ENCODE data around the gene GAD2. TPM values are rescaled to one million over a fixed set of nuclear protein-coding genes. Genes with fewer than 3 reads are reported as not detected.

The GAD2 gene
- total RNA-seq, 2 donors from 2014 or later, result not detected

- H3K9me3 Mint-ChIP-seq, result no peaks in the 10 kb centered on the region
- no peaks in the 10 kb centered on the region for H3K36me3 Mint-ChIP-seq (ENCODE audit: insufficient read depth in 2 of 2)
- no peak overlapping the region for H3K27ac Mint-ChIP-seq
- no peak overlapping the region for H3K4me3 Mint-ChIP-seq
- DNase-seq (no peak), ATAC-seq (replicated peaks in 1 of 2) (peak in 1 of 2 donors; percentile 32)
- H3K4me1 Mint-ChIP-seq (ENCODE audit: low read depth), result no peaks in the 10 kb centered on the region
- H3K27me3 Mint-ChIP-seq (ENCODE audit: low read depth), result peaks cover 25% of the 10 kb centered on the region
Measured at GRCh38 chr10:26238378-26238777, 21.8 kb downstream of the GAD2 start.

- DNase-seq (no peak), ATAC-seq (replicated peaks in 1 of 2) (no peak)
- no peaks in the 10 kb centered on the region for H3K36me3 Mint-ChIP-seq (ENCODE audit: insufficient read depth in 2 of 2)
- H3K4me1 Mint-ChIP-seq (ENCODE audit: low read depth), result no peaks in the 10 kb centered on the region
- peaks cover 18% of the 10 kb centered on the region for H3K27me3 Mint-ChIP-seq (ENCODE audit: low read depth)
- H3K9me3 Mint-ChIP-seq, result no peaks in the 10 kb centered on the region
- no peak overlapping the region for H3K27ac Mint-ChIP-seq
- no peak overlapping the region for H3K4me3 Mint-ChIP-seq
Measured at GRCh38 chr10:26242706-26243350, 26.3 kb downstream of the GAD2 start.

- no peak for ATAC-seq (replicated peaks in 1 of 2)
- H3K36me3 Mint-ChIP-seq (ENCODE audit: insufficient read depth in 2 of 2), result no peaks in the 10 kb centered on the region
Measured at GRCh38 chr10:26243351-26243720, 26.8 kb downstream of the GAD2 start.

GRCh38 chr10:26249681-26250080 is 33.1 kb downstream of the GAD2 start:
- ATAC-seq (replicated peaks in 1 of 2), result no peak
- H3K4me3 Mint-ChIP-seq, result no peak overlapping the region
- H3K27me3 Mint-ChIP-seq (ENCODE audit: low read depth), result peaks cover 9% of the 10 kb centered on the region
- H3K36me3 Mint-ChIP-seq (ENCODE audit: insufficient read depth in 2 of 2), result no peaks in the 10 kb centered on the region
- H3K9me3 Mint-ChIP-seq, result no peaks in the 10 kb centered on the region
- H3K27ac Mint-ChIP-seq, result no peak overlapping the region
- no peaks in the 10 kb centered on the region for H3K4me1 Mint-ChIP-seq (ENCODE audit: low read depth)
- no peak for DNase-seq

More at GRCh38 chr10:26243351-26243720, 26.8 kb downstream of the GAD2 start:
- no peak for DNase-seq
- Mint-ChIP-seq H3K4me1 (ENCODE audit: low read depth) (no peaks in the 10 kb centered on the region), H3K27ac (no peak overlapping the region), H3K4me3 (no peak overlapping the region), H3K9me3 (no peaks in the 10 kb centered on the region), H3K27me3 (ENCODE audit: low read depth) (peaks cover 18% of the 10 kb centered on the region)

- no peaks in the 10 kb centered on the region for H3K36me3 Mint-ChIP-seq (ENCODE audit: insufficient read depth in 2 of 2)
- DNase-seq (no peak), ATAC-seq (replicated peaks in 1 of 2) (no peak)
- H3K27ac Mint-ChIP-seq, result no peak overlapping the region
- H3K4me1 Mint-ChIP-seq (ENCODE audit: low read depth), result no peaks in the 10 kb centered on the region
- H3K4me3 Mint-ChIP-seq, result no peak overlapping the region
- peaks cover 19% of the 10 kb centered on the region for H3K27me3 Mint-ChIP-seq (ENCODE audit: low read depth)
- H3K9me3 Mint-ChIP-seq, result no peaks in the 10 kb centered on the region
Measured at GRCh38 chr10:26251925-26252324, 35.4 kb downstream of the GAD2 start.

- Mint-ChIP-seq H3K27me3 (ENCODE audit: low read depth) (peaks cover 25% of the 10 kb centered on the region), H3K27ac (no peak overlapping the region), H3K36me3 (ENCODE audit: insufficient read depth in 2 of 2) (no peaks in the 10 kb centered on the region), H3K4me1 (ENCODE audit: low read depth) (no peaks in the 10 kb centered on the region), H3K4me3 (no peak overlapping the region), H3K9me3 (no peaks in the 10 kb centered on the region)
- no peak for DNase-seq
- ATAC-seq (replicated peaks in 1 of 2), result no peak
Measured at GRCh38 chr10:26254616-26255015, 38.0 kb downstream of the GAD2 start.

GRCh38 chr10:26259341-26259740 is 42.8 kb downstream of the GAD2 start:
- DNase-seq, result no peak
- Mint-ChIP-seq H3K27me3 (ENCODE audit: low read depth) (peaks cover 42% of the 10 kb centered on the region), H3K4me3 (no peak overlapping the region), H3K4me1 (ENCODE audit: low read depth) (no peaks in the 10 kb centered on the region), H3K27ac (no peak overlapping the region), H3K9me3 (no peaks in the 10 kb centered on the region), H3K36me3 (ENCODE audit: insufficient read depth in 2 of 2) (no peaks in the 10 kb centered on the region)
- ATAC-seq (replicated peaks in 1 of 2), result no peak

GRCh38 chr10:26269754-26270153 is 53.2 kb downstream of the GAD2 start:
- H3K4me3 Mint-ChIP-seq, result no peak overlapping the region

GRCh38 chr10:26274391-26274790 is 57.8 kb downstream of the GAD2 start:
- H3K27ac Mint-ChIP-seq, result no peak overlapping the region
- no peak for ATAC-seq (replicated peaks in 1 of 2)

More at GRCh38 chr10:26269754-26270153, 53.2 kb downstream of the GAD2 start:
- H3K27ac Mint-ChIP-seq, result no peak overlapping the region
- ATAC-seq (replicated peaks in 1 of 2) (no peak), DNase-seq (no peak)
- no peaks in the 10 kb centered on the region for H3K9me3 Mint-ChIP-seq
- no peaks in the 10 kb centered on the region for H3K36me3 Mint-ChIP-seq (ENCODE audit: insufficient read depth in 2 of 2)
- no peaks in the 10 kb centered on the region for H3K4me1 Mint-ChIP-seq (ENCODE audit: low read depth)
- H3K27me3 Mint-ChIP-seq (ENCODE audit: low read depth), result peaks cover 10% of the 10 kb centered on the region

GRCh38 chr10:26278295-26278694 is 61.7 kb downstream of the GAD2 start:
- Mint-ChIP-seq H3K27ac (no peak overlapping the region), H3K27me3 (ENCODE audit: low read depth) (peaks cover 12% of the 10 kb centered on the region), H3K4me1 (ENCODE audit: low read depth) (no peaks in the 10 kb centered on the region), H3K36me3 (ENCODE audit: insufficient read depth in 2 of 2) (no peaks in the 10 kb centered on the region), H3K4me3 (no peak overlapping the region), H3K9me3 (no peaks in the 10 kb centered on the region)
- DNase-seq, result no peak
- no peak for ATAC-seq (replicated peaks in 1 of 2)

More at GRCh38 chr10:26274391-26274790, 57.8 kb downstream of the GAD2 start:
- H3K36me3 Mint-ChIP-seq (ENCODE audit: insufficient read depth in 2 of 2), result no peaks in the 10 kb centered on the region
- no peak overlapping the region for H3K4me3 Mint-ChIP-seq
- H3K9me3 Mint-ChIP-seq, result no peaks in the 10 kb centered on the region
- H3K4me1 Mint-ChIP-seq (ENCODE audit: low read depth), result no peaks in the 10 kb centered on the region
- H3K27me3 Mint-ChIP-seq (ENCODE audit: low read depth), result peaks cover 22% of the 10 kb centered on the region
- DNase-seq, result no peak

GRCh38 chr10:26290236-26290635 is 73.7 kb downstream of the GAD2 start:
- no peaks in the 10 kb centered on the region for H3K9me3 Mint-ChIP-seq
- no peak for ATAC-seq (replicated peaks in 1 of 2)
- H3K27ac Mint-ChIP-seq, result no peak overlapping the region
- peaks cover 32% of the 10 kb centered on the region for H3K27me3 Mint-ChIP-seq (ENCODE audit: low read depth)
- H3K36me3 Mint-ChIP-seq (ENCODE audit: insufficient read depth in 2 of 2), result no peaks in the 10 kb centered on the region
- DNase-seq, result no peak
- no peak overlapping the region for H3K4me3 Mint-ChIP-seq
- no peaks in the 10 kb centered on the region for H3K4me1 Mint-ChIP-seq (ENCODE audit: low read depth)

- ATAC-seq (replicated peaks in 1 of 2) (no peak), DNase-seq (no peak)
- Mint-ChIP-seq H3K9me3 (no peaks in the 10 kb centered on the region), H3K4me3 (no peak overlapping the region), H3K4me1 (ENCODE audit: low read depth) (no peaks in the 10 kb centered on the region), H3K27me3 (ENCODE audit: low read depth) (peaks cover 32% of the 10 kb centered on the region), H3K36me3 (ENCODE audit: insufficient read depth in 2 of 2) (no peaks in the 10 kb centered on the region), H3K27ac (no peak overlapping the region)
Measured at GRCh38 chr10:26291721-26292480, 75.3 kb downstream of the GAD2 start.

- no peaks in the 10 kb centered on the region for H3K4me1 Mint-ChIP-seq (ENCODE audit: low read depth)
Measured at GRCh38 chr10:26296360-26296759, 79.8 kb downstream of the GAD2 start.

GRCh38 chr10:26300001-26300400 is 83.4 kb downstream of the GAD2 start:
- H3K9me3 Mint-ChIP-seq, result no peaks in the 10 kb centered on the region
- no peaks in the 10 kb centered on the region for H3K27me3 Mint-ChIP-seq (ENCODE audit: low read depth)
- no peak overlapping the region for H3K27ac Mint-ChIP-seq
- DNase-seq (no peak), ATAC-seq (replicated peaks in 1 of 2) (no peak)
- H3K4me1 Mint-ChIP-seq (ENCODE audit: low read depth), result no peaks in the 10 kb centered on the region
- H3K4me3 Mint-ChIP-seq, result no peak overlapping the region
- no peaks in the 10 kb centered on the region for H3K36me3 Mint-ChIP-seq (ENCODE audit: insufficient read depth in 2 of 2)

More at GRCh38 chr10:26296360-26296759, 79.8 kb downstream of the GAD2 start:
- H3K4me3 Mint-ChIP-seq, result no peak overlapping the region
- peaks cover 23% of the 10 kb centered on the region for H3K27me3 Mint-ChIP-seq (ENCODE audit: low read depth)
- no peak overlapping the region for H3K27ac Mint-ChIP-seq
- no peaks in the 10 kb centered on the region for H3K9me3 Mint-ChIP-seq
- no peak for ATAC-seq (replicated peaks in 1 of 2)
- no peak for DNase-seq
- no peaks in the 10 kb centered on the region for H3K36me3 Mint-ChIP-seq (ENCODE audit: insufficient read depth in 2 of 2)

Data from activated T-cell treated with anti-CD3 and anti-CD28 coated beads, Interleukin-2, amount 50 U/mL, for 72 hours (primary cell).